GM18498 (cell line): ENCODE results near the gene LILRA6.
"Not testable (repeated sequence)": the region's sequence is repeated elsewhere in the genome, so short reads cannot be mapped to it uniquely, and the experiment has no call there.

ENCODE experiments used
- ATAC-seq: cut with Tn5 transposase; IDR thresholded peaks from one replicate; pipeline ENCODE4 v1.9.1; 2021; ENCODE audit warnings: mild to moderate bottlenecking, moderate library complexity; ENCODE audit not compliant: unreplicated experiment

The LILRA6 gene

DNA sequence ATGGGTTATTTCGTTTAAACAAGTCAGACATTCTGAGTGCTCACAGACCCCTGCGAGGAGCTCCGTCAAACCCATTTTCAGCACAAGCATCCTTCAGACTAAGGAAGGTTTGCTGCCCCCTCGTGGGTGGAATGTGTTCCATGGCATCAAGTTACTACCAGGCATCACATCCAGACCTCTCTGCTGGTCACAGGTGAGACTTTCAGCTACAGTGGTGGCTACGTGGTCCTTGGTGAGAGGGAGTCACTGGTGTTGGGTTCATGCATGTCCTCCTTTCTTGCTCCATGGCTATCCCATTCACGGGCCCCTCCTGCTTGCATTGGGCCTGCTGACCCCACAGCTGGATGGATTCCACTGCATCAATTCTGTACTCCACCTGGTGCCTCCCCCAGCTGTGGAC lies 23.5 kb upstream of the LILRA6 start:
- no peak for ATAC-seq

DNA sequence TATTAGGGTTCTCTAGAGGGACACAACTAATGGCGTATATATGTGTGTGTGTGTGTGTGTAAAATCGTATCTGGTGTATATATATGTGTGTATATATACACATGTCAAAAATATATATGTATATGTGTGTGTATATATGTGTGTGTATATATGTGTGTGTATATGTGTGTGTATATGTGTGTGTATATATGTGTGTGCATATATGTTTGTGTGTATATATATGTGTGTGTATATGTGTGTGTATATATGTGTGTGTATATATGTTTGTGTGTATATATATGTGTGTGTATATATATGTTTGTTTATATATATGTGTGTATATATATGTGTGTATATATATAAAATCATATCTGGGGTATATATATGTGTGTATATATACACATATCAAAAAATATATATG lies 19.9 kb upstream of the LILRA6 start:
- ATAC-seq, result no peak

DNA sequence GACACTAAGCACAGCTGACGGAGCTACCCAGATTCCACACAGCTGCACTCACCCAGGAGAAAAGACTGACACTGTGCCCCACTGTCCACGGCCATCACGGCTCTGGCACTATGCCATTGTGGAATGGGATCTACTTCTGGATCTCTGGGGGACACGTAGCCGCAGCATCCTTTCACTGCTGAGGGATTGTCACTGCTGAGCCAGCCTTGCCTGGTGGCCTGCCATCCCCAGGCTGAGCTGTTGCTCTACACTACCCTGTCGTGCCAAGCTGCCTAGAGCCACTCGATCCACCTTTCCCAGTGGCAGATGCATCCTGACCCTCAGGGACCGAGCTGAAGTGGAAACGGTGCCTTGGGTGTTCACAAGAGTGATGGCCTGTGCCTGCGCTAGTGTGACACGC lies 19.5 kb upstream of the LILRA6 start:
- no peak for ATAC-seq

DNA sequence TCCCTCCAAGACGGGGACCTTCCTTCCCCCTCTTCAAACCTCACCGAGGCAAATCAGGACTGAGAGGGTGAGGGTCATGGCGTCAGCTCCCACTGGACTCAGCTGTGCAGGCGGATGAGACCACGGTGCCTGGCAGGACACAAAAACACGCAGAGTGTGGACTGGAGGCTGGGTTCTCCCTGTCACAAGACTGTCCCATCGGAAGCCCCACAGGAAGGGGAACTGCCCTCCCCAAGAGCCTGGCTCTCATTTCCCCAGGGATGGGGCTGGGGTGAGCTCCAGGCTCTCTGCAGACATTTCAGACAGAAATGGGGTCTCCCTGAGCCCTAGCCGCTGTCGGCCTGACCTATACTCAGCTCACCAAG lies 14.5 kb upstream of the LILRA6 start, which contains the start of gene LILRB5:
LILRB5 (minus strand) TSS at position 158 of the 365 bp plus-strand sequence; CDS start at position 78, 80 bp downstream.
- ATAC-seq, result no peak

DNA sequence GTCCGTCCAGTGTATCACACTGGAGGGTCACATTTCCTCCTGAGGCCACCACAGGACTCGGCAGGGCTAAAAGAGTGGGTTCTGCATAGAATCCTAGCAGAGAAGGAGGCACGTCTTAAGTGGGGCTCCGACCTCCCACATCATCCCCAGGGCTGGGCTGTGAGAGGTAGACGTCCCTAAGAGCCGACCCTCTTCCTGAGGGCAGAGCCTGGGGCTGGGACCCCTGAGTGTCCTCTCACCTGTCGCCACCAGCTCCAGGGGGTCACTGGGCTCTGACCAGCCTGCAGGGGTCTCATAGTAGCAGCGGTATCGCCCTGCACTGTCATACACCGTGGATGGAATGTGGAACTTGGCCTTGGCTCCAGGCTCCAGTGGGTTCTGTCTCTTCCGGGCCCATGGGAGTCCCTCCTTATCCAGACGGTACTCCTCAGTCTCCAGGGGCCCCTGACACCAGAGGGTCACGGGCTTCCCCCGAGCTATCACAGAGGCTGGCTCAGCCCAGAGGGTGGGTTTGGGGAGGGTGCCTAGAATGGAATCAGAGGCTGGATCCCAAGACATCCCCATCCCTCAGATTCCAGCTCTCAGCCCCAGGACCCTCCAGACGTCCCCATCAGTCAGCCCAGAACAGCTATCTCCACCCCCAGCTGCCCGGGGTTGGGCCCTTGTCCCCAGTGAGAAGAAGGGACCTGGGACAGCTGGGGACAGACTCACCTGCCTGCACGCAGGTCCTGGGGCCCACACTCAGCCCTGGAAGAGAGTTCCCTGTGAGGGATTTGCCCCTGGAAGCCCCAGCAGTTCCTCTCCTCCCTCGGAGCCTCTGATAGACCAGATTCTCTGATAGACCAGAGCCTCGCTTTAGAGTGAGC lies 13.9 kb upstream of the LILRA6 start:
- no peak for ATAC-seq

DNA sequence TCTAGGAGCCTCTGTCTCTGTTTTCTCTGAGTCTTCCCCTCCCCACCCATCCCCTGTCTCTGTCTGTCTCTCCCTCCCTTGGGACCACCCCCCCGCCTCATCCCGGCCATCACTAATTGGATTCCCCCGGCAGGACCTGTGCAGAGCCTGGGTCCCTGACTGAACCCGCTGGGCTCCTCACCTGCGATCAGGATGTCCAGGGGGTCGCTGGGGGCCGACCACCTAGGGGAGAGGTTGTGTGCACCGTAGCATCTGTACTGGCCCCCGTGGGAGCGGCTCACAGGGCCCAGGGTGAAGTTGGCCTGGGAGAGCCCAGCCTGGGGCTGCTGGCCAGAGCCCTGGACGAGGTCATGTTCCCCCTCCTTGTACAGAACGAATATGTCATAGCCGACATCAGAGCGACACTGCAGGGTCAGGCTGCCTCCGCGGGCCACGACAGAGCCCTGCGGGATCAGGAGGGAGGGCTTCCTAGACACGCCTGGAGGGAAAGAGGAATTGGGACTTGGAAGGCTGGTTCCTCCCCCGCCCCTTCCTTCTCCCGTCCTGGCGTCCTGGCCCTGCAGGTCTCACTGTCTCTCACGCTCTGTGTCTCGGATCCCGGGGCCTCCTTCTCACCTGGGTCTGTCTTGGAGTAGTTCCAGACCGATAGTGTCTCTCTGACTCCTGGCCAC lies 12.7 kb upstream of the LILRA6 start:
- ATAC-seq, result no peak

DNA sequence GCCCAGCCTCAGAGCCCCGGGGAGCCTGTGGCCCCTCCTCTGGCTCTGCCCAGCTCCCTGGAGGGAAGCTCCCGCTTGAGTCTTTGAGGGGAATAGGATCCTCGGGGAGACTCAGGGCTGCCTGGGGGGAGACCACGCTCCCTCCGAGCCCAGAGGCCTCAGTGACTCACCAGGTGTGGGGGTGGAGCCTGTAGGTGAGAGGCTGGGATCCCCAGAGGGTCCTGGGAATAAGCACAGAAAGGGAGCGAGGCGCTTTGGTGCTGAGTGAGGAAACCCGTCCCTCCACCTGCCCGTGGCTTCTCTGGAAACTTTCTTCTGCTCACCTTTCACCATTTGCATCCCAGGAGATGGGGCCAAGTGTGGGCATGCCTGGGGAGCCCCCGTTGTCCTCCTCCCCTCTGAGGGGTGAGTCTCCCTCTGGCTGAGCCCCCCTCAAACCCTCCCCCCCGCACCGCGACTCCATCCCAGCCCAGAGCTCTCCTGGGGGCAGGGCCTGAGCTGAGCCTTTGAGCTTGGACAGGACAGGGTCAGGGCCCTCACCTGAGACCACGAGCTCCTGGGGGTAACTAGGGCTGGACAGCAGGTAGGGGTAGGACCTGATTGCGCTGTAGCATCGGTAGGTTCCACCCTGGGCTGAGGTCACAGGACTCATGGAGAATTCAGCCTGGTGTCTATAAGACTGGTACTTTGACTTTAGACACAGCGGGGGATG lies 11.8 kb upstream of the LILRA6 start:
- ATAC-seq, result no peak

DNA sequence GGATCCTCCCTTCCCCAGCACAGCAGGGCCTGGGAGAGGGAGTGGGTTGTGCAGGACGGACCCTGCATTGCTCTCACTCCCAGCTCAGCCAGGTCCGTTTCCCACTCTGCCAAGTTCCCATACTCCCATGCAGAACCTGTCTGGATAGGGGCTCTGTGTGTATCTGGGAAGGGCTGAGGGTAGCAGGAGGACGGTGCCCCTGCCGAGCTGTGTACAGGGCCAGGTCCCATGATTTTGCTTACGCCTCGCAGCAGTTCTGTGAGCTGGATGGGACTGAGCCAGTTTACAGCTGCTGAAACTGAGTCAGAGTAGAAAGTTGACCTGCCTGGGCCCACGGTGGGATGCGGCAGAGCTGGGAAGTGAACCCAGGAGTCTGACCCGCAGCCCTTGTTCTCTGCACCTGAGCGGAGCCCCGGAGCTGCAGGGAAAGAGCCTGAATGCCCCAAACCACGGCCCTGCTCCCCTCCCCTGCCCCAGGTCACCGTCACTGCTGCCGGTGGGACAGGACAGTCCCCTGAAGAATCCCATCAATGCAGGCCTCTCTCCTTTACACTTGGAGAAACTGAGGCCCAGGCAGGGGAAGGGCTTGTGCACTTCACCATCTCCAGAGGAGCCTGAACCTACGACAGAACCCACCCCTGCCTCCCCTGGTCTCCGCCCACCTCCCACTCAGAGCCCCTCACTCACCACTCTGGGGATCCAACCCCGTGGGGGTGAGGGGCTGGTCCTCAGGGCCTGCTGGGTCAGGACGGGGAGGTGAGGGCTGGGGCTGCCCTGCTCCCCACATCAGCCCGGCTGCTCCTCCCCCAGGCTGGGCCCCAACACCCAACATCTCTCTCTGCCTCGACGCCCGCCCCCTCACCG lies 11.0 kb upstream of the LILRA6 start:
- ATAC-seq, result no peak

DNA sequence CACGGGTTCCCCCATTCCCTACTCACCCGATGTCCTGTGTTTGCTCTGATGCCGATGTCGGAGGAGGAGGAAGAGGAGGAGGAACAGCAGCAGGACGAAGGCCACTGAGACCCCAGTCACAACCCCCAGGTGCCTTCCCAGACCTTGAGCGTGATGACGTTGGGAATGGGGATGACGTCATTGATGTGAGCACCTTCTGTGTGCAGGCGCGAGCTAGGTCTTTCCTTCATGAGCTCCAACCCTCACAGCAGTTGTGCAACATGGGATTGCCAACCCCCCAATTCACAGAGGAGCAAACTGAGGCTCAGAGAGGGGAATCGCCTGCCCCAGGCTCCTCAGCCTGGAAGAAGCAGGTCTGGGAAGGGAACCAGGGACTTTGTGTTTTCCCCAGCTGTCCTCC lies 10.3 kb upstream of the LILRA6 start:
- ATAC-seq, result no peak

DNA sequence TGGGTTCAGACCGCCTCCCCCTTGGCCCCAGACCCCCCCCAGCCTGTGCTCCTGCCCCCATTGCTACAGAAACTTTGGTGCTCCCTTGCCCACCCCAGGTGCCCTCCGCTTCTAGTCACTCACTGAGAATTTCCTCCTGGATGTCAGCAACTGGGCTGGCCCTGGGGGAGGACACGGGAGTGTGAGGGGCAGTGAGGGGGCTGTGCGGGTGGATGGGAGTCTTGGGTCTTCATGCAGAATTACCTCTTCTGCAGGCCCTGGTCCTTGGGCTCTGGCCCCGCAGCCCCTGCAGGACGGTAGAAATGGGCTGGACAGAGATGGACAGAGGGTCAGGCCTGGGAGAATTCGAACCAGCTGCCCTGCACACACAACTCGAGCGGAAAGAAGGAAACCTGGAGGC lies 9.7 kb upstream of the LILRA6 start:
- ATAC-seq, result no peak

DNA sequence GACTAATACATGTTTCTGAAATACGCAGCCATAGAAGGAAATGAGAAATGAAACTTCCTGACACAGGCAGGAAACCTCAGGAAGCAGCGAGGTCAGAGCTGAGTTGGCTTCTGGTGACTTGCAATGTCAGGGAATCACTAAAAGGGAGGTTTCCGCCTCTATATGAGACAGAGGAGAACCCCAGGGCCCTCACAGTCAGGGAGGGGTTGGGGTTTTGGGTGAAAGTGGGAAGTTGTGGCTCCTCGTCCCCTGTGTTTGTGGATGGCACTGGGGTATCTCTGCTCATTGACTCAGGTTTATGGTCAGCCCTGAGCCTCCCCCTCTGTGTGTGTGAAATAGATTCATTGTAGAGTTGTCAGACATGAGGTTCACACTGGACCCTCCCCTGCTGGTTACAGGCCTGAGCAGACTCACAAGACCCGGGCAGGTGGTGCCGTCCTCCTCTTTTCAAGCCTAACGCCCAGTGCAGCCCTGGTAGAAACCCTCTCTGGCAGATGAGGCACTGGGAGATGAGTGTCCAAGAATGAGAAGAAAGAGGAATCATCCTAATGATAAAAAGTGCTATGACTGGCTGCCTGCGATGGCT lies 5.5 kb upstream of the LILRA6 start:
- no peak for ATAC-seq

DNA sequence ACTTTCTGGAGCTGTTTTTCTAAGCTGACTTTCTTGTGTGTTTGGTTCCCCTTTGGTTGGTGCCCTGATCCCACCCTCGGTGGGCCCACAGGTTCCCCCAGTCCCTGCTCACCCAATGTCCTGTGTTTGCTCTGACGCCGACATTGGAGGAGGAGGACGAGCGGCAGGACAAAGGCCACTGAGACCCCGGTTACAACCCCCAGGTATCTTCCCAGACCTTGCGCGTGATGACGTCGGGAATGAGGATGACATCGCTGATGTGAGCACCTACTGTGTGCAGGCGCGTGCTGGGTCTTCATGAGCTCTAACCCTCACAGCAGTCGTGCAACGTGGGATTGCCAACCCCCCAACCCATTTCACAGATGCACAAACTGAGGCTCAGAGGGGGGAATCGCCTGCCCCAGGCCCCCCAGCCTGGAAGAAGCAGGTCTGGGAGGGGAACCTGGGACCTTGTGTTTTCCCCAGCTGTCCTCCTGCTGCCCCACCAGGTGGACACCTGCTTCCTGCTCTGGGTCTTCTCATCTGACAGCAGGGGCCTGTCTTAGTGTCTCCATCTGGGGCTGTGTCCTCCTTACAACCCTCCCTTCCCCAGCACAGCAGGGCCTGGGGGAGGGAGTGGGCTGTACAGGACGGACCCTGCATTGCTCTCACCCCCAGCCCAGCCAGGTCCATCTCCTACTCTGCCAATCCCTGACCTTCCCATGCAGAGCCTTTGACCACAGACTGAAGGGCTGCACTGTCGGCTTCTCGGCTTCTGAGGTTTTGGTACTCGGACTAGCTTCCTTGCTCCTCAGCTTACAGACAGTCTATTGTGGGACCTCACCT lies 4.7 kb upstream of the LILRA6 start:
- ATAC-seq, result no peak

DNA sequence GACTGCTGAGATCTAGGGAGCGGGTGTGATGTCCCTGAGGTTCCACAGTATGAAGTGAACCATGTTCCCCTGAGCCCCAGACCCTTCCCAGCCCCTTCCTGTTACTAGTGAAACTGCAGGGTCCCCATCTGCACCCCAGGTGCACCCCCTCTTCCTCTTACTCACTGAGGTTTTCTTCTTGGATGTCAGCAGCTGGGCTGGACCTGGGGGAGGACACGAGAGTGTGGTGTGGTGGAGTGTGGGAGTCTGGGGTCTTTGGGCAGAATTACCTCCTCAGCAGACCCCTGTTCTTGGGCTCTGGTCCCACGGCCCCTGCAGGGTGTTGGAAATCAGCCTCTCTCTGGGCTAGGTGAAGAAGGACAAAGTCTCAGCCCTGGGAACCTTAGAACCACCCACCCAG lies 3.3 kb upstream of the LILRA6 start:
- ATAC-seq, result no peak

DNA sequence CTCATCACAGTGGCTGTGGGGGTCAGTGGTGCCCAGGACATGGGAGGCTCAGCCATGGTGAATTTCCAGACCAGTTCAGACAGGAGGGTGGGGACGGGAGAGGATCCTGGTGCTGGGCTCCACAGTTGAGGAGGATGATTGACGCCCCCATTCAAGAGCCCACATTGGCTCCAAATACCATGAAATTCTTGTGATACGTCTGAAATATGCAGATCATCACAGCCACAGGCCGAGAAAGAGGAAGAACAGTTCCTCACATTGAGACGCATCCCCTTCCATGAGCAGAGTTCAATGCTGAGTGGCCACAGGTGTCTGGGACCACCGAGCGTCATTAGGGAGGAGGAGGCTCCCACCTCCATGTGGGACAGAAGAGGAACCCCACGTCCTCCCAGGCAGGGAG lies 1.2 kb upstream of the LILRA6 start:
- ATAC-seq, result not testable (repeated sequence)

DNA sequence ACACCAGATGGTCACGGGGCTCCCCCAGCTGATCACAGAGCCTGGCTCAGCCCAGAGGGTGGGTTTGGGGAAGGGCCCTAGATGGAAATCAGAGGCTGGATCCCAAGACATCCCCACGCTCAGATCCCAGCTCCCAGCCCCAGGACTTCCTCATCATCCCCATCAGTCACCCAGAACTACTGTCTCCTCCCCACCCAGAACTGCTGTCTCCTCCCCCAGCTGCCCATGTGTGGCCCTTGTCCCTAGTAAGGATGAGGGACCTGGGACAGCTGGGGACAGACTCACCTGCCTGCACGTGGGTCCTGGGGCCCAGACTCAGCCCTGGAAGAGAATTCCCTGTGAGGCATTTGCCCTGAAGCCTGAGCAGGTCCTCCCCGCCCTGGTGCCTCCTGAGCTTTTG lies 356 bp downstream of the LILRA6 start:
- not testable (repeated sequence) for ATAC-seq

DNA sequence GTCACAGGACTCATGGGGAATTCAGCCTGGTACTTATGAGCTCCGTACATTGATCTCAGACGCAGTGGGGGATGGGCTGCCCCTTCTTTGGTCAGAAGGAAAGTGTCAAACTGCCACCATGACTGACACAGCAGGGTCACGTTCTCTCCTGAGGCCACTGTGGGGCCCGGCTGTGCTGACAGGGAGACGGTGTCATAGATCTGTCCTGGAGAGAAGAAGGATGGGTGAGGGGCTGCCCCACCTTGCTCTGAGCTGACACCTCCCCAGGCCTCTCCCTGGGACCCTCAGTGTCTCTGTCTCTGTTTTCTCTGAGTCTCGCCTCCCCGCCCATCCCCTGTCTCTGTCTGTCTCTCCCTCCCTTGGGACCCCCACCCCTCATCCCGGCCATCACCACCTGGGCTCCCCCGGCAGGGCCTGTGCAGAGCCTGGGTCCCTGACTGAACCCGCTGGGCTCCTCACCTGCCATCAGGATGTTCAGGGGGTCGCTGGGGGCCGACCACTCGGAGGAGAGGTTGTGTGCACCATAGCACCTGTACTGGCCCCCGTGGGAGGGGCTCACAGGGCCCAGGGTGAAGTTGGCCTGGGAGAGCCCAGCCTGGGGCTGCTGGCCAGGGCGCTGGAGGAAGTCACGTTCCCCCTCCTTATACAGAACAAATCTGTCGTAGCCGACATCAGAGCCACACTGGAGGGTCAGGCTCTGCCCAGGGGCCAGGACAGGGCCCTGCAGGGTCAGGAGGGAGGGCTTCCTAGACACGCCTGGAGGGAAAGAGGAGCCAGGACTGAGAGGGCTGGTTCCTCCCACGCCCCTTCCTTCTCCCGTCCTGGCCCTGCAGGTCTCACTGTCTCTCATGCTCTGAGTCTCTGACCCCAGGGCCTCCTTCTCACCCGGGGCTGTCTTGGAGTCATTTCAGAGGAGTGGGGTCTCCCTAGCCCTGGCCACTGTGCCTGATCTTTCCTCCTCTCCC lies 1.9 kb downstream of the LILRA6 start:
- ATAC-seq, result not testable (repeated sequence)

DNA sequence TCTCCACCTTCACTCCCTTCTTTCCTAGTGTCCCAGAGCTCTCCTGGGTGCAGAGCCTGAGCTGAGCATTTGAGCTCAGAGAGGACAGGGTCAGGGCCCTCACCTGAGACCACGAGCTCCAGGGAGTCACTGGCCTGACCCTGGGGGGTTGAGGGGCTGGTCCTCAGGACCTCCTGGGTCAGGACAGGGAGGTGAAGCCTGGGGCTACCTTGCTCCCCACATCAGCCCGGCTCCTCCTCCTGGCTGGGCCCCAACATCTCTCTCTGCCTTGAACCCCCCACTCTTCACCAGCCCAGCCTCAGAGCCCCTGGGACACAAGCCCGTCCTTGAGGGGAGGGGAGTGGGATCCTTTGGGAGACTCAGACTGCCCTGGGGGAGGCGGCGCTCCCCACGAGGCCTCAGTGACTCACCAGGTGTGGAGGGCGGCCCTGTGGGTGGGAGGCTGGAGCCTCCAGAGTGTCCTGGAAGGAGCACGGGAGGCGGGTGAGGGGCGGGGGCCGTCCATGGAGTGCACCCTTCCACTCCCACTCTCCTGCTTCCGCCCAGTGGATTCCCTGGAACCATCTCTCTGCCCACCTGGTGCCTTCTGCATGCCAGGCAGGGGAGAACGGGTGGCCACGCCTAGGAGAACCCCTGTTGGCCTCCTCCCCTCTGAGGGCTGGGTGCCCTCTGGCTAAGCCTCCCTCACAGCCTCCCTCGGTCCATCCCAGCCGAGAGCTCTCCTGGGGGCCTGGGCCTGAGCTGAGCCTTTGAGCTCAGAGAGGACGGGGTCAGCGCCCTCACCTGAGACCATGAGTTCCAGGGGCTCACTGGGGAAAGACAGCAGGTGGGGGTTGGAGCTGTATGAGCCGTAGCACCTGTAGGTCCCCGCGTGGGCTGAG lies 2.9 kb downstream of the LILRA6 start:
- ATAC-seq, result not testable (repeated sequence)
